GM23248 (cell line): ENCODE measurements around the gene PPFIA4. TPM values are rescaled to one million over a fixed set of nuclear protein-coding genes. Genes with fewer than 3 reads are reported as not detected.
"Not testable (repeated sequence)": the region's sequence is repeated elsewhere in the genome, so short reads cannot be mapped to it uniquely, and the experiment has no call there.

Experiments
- DNase-seq: peaks from one replicate; pipeline ENCODE4 v3.0.0-alpha.2; 2015
- H2AFZ ChIP-seq: fragments of 200-600 bp; sonication (generic); 2 replicates; pipeline ENCODE4 v1.6.1; 2016; ENCODE audit warnings: antibody characterized with exemption
- H3F3A ChIP-seq: fragments of 200-600 bp; sonication (generic); 2 replicates; pipeline ENCODE4 v1.6.1; 2016; ENCODE audit warnings: mild to moderate bottlenecking, antibody characterized with exemption, mixed run types; ENCODE audit not compliant: insufficient read depth
- H3K27ac ChIP-seq: fragments of 200-600 bp; sonication (generic); 2 replicates; pipeline ENCODE4 v1.5.1; 2016; ENCODE audit warnings: mild to moderate bottlenecking
- H3K27me3 ChIP-seq: fragments of 200-600 bp; sonication (generic); replicated peaks from 2 replicates; pipeline ENCODE4 v1.6.1; 2016; ENCODE audit warnings: mild to moderate bottlenecking; ENCODE audit not compliant: insufficient read depth
- H3K36me3 ChIP-seq: fragments of 200-600 bp; sonication (generic); 2 replicates; pipeline ENCODE4 v1.6.1; 2016; ENCODE audit warnings: low read depth, mild to moderate bottlenecking
- H3K4me1 ChIP-seq: fragments of 200-600 bp; sonication (generic); 2 replicates; pipeline ENCODE4 v1.6.1; 2016; ENCODE audit warnings: mild to moderate bottlenecking; ENCODE audit not compliant: insufficient read depth
- H3K4me2 ChIP-seq: fragments of 200-600 bp; sonication (generic); one replicate; pipeline ENCODE4 v1.6.1; 2016; ENCODE audit warnings: mild to moderate bottlenecking; ENCODE audit not compliant: unreplicated experiment
- H3K4me3 ChIP-seq: fragments of 200-600 bp; sonication (generic); 2 replicates; pipeline ENCODE4 v1.5.1; 2016; ENCODE audit warnings: mild to moderate bottlenecking
- H3K79me2 ChIP-seq: fragments of 200-600 bp; sonication (generic); 2 replicates; pipeline ENCODE4 v1.6.1; 2016; ENCODE audit warnings: mild to moderate bottlenecking; ENCODE audit not compliant: insufficient read depth
- H3K9ac ChIP-seq: fragments of 200-600 bp; sonication (generic); 2 replicates; pipeline ENCODE4 v1.6.1; 2016; ENCODE audit warnings: mild to moderate bottlenecking
- H3K9me2 ChIP-seq: fragments of 200-600 bp; sonication (generic); 2 replicates; pipeline ENCODE4 v1.6.1; 2016; ENCODE audit warnings: mixed run types, mild to moderate bottlenecking, moderate library complexity; ENCODE audit not compliant: insufficient read depth
- H3K9me3 ChIP-seq: fragments of 200-600 bp; sonication (generic); one replicate; pipeline ENCODE4 v1.6.1; 2017; ENCODE audit warnings: low read depth
- H4K20me1 ChIP-seq: fragments of 200-600 bp; sonication (generic); 2 replicates; pipeline ENCODE4 v1.6.0; 2016; ENCODE audit not compliant: insufficient read depth
- EZH2 ChIP-seq: fragments of 200-600 bp; sonication (generic); IDR thresholded peaks from 2 replicates; pipeline ENCODE4 v1.6.1; 2018; ENCODE audit warnings: antibody characterized with exemption, mild to moderate bottlenecking; ENCODE audit not compliant: insufficient read depth, poor library complexity, severe bottlenecking
- EZH2phosphoT487 ChIP-seq: fragments of 200-600 bp; sonication (generic); IDR thresholded peaks from 2 replicates; pipeline ENCODE4 v1.6.1; 2018; ENCODE audit warnings: antibody characterized with exemption, moderate library complexity, mild to moderate bottlenecking, low read depth; ENCODE audit not compliant: insufficient read depth
- WGBS, 2 experiments: methylation state at CpG; one replicate each; pipeline ENCODE4 v1.1.6; 2015 to 2017; ENCODE audit warnings: low lambda C conversion rate in 2 of 2, low coverage in 1 of 2; ENCODE audit errors: missing lambda C conversion rate in 2 of 2; 5-methylcytosine and 5-hydroxymethylcytosine counted together
- in situ Hi-C: fragments of 300-500 bp; cut with MboI; formaldehyde crosslinking; loops from 2 replicates; pipeline ENCODE4 v1.15.0; 2020
- polyA plus RNA-seq: library from polyadenylated mRNA; unstranded; fragments of >200 nt; fragmentation: Nextera tagmentation; extraction: Ambion mirVana; gene quantifications from 2 replicates; pipeline ENCODE4 v1.2.1, GENCODE V29; 2016
- total RNA-seq: library from RNA; depleted of rRNA; stranded (reverse); fragments of >200 nt; shearing (Covaris generic); gene quantifications from 2 replicates; pipeline ENCODE4 v1.2.3, GENCODE V29; 2014

The PPFIA4 gene
- total and polyA plus RNA-seq, 2 experiments from 2014 or later = 4.9 to 13.6 TPM

DNA sequence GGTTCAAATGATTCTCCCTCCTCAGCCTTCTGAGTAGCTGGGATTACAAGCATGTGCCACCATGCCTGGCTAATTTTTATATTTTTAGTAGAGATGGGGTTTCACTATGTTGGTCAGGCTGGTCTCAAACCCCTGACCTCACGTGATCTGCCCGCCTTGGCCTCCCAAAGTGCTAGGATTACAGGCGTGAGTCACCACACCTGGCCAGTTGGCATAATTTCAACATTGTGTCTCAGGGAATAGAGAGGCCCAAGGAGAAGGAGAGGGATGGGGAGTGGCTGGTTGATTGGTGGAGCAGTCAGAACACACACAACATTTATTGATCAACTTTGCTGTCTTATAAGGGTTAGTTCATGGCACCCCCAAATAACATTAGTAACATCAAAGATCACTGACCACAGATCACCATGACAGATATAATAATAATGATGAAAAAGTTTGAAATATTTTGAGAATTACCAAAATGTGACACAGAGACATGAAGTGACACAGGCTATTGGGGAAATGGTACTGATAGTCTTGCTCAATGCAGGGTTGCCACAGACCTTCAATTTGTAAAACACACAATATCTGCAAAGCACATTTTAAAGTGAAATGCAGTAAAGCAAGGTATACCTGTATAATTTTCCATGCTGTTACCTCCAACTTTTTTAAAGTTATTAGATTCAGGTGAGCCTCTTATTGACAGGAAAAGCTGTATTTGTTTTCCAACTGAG is 43.4 kb upstream of the PPFIA4 start:
- no peaks in the 10 kb centered on the region for H3K9me2 ChIP-seq
- no peak overlapping the region for H3K27ac ChIP-seq
- H3K9me3 ChIP-seq = no peaks in the 10 kb centered on the region
- TF ChIP-seq EZH2 (no peak), EZH2phosphoT487 (no peak)
- no peak overlapping the region for H2AFZ ChIP-seq
- no peaks in the 10 kb centered on the region for H4K20me1 ChIP-seq
- no peak overlapping the region for H3K4me3 ChIP-seq
- no peaks in the 10 kb centered on the region for H3F3A ChIP-seq
- no peak overlapping the region for H3K4me2 ChIP-seq
- H3K36me3 ChIP-seq = no peaks in the 10 kb centered on the region
- peaks cover 27% of the 10 kb centered on the region for H3K27me3 ChIP-seq
- H3K79me2 ChIP-seq = no peaks in the 10 kb centered on the region
- no peak for DNase-seq
- no peaks in the 10 kb centered on the region for H3K4me1 ChIP-seq
- in situ Hi-C loops = no loop called here
- no peak overlapping the region for H3K9ac ChIP-seq
- WGBS, 2 experiments = 53 to 61% methylated on average over 3 of the region's 3 CpGs

GRCh38 chr1:202986120-202986519 is 40.2 kb upstream of the PPFIA4 start:
- in situ Hi-C loops = not testable (repeated sequence)

GRCh38 chr1:202987255-202987654 is 39.0 kb upstream of the PPFIA4 start:
- H3K36me3 ChIP-seq = no peaks in the 10 kb centered on the region
- DNase-seq = no peak
- in situ Hi-C loops = no loop called here
- H2AFZ ChIP-seq = no peak overlapping the region
- H3F3A ChIP-seq = no peaks in the 10 kb centered on the region
- H3K27ac ChIP-seq = no peak overlapping the region
- WGBS, 2 experiments = 42 to 49% methylated on average over 7 of the region's 7 CpGs
- no peak overlapping the region for H3K4me2 ChIP-seq
- no peaks in the 10 kb centered on the region for H3K9me3 ChIP-seq
- H3K9ac ChIP-seq = no peak overlapping the region
- TF ChIP-seq EZH2phosphoT487 (no peak), EZH2 (no peak)
- H3K27me3 ChIP-seq = peaks cover 43% of the 10 kb centered on the region
- no peaks in the 10 kb centered on the region for H3K9me2 ChIP-seq
- no peaks in the 10 kb centered on the region for H3K79me2 ChIP-seq
- H3K4me3 ChIP-seq = no peak overlapping the region
- no peaks in the 10 kb centered on the region for H4K20me1 ChIP-seq
- no peaks in the 10 kb centered on the region for H3K4me1 ChIP-seq

More at GRCh38 chr1:202986120-202986519, 40.2 kb upstream of the PPFIA4 start:
- H3K4me2 ChIP-seq, H3K4me1 ChIP-seq, H3K79me2 ChIP-seq, DNase-seq, H2AFZ ChIP-seq, H3K27ac ChIP-seq, H3K36me3 ChIP-seq, H3K4me3 ChIP-seq, H3F3A ChIP-seq, H3K9me2 ChIP-seq, H4K20me1 ChIP-seq, H3K9ac ChIP-seq, H3K9me3 ChIP-seq: not testable (repeated sequence)
- peaks cover 34% of the 10 kb centered on the region for H3K27me3 ChIP-seq
- 63 to 67% methylated on average over 9 of the region's 9 CpGs for WGBS, 2 experiments

GRCh38 chr1:202987922-202988583 is 38.2 kb upstream of the PPFIA4 start:
- Histone ChIP-seq H3K36me3 (no peaks in the 10 kb centered on the region), H3K27me3 (peaks cover 48% of the 10 kb centered on the region), H2AFZ (no peak overlapping the region), H3K4me3 (no peak overlapping the region), H4K20me1 (no peaks in the 10 kb centered on the region), H3K9me2 (no peaks in the 10 kb centered on the region), H3K4me2 (no peak overlapping the region), H3K9me3 (no peaks in the 10 kb centered on the region), H3K4me1 (no peaks in the 10 kb centered on the region), H3F3A (no peaks in the 10 kb centered on the region), H3K27ac (no peak overlapping the region), H3K9ac (no peak overlapping the region), H3K79me2 (no peaks in the 10 kb centered on the region)
- no peak for DNase-seq
- in situ Hi-C loops = no loop called here
- 73 to 74% methylated on average over 4 to 5 of the region's 5 CpGs for WGBS, 2 experiments
- TF ChIP-seq EZH2 (no peak), EZH2phosphoT487 (no peak)
